Heart left ventricle (tissue), 13 donors: Measurements from ENCODE around the gene SH3BP2.

Experiments used
- CTCF ChIP-seq, 12 donors: fragments of 200-600 bp; sonication (generic) in 4 of 12; IDR thresholded peaks; one replicate each; pipeline versions ENCODE4 v1.5.0 to v1.8.0; 2018 to 2022; ENCODE audit warnings: antibody characterized with exemption in 12 of 12, mild to moderate bottlenecking in 5 of 12
- POLR2A ChIP-seq, 2 donors: fragments of 450-650 bp; IDR thresholded peaks; one replicate each; pipeline ENCODE4 v1.6.1; 2017; ENCODE audit warnings: antibody characterized with exemption in 2 of 2, mild to moderate bottlenecking in 2 of 2, moderate library complexity in 2 of 2
- donor health status: ischemic (EF 13 %, LVEDD 7.1; RV severe dilation, severe dysfunction).
- donor health status: DM: no; HTN: yes; CAD: no.
- donor health status: DM: no; HTN: no; CAD: no.
- donor health status: ischemic (EF 25% LVEDD 6.9; RV normal size, moderate dysfunction).
- donor health status: ischemic (EF 25% LVEDD 5.7; RV mildly dilated, moderate dysfunction).
- donor health status: ischemic (EF 35%, LVEDD 5.7; RV mildly dilated, moderate dysfunction).
- donor health status: nonischemic (EF 11% LVEDD 7.7; RV severe dilation, severe dysfunction).
- donor health status: DM: yes; HTN: yes; CAD: no.
- donor health status: PGD.
- donor health status: ischemic (EF 29% LVEDD 5.4; RV normal size, mild dysfunction).
- donor health status: nonischemic (EF 23%, LVEDD 6.1; RV moderate dilation, normal function).

GRCh38 chr4:2812612-2813354 lies 19.9 kb downstream of the SH3BP2 start:
- no peak for TF ChIP-seq CTCF (IDR thresholded peaks at IDR 0.05)
- TF ChIP-seq POLR2A (IDR thresholded peaks at IDR 0.05) = no peak
